Psoas muscle (tissue), 8 donors: ENCODE data around the gene RBP5. TPM values are rescaled to one million over a fixed set of nuclear protein-coding genes. Genes with fewer than 3 reads are reported as not detected.

Source experiments
- ATAC-seq, 4 donors: fragments of 200-7000 bp; cut with Tn5 transposase; one replicate each; pipeline ENCODE4 v1.9.1; 2020; ENCODE audit warnings: moderate library complexity in 3 of 4, mild to moderate bottlenecking in 2 of 4
- DNase-seq, 2 donors: peaks; one replicate each; pipeline ENCODE4 v3.0.0-alpha.2; 2020
- H3K27ac ChIP-seq: fragments of 200-600 bp; one replicate; pipeline ENCODE4 v1.8.0; 2022
- H3K27me3 ChIP-seq, 3 donors: fragments of 200-600 bp in 1 of 3; one replicate each; pipeline versions ENCODE4 v1.6.1 to v1.8.0; 2013 to 2022; ENCODE audit warnings: low read length in 2 of 3, mild to moderate bottlenecking in 2 of 3, moderate library complexity in 1 of 3; ENCODE audit not compliant: insufficient read depth in 3 of 3
- H3K36me3 ChIP-seq, 2 donors: fragments of 200-600 bp in 1 of 2; one replicate each; pipeline versions ENCODE4 v1.6.1 to v1.8.0; 2013 to 2022; ENCODE audit warnings: low read depth in 1 of 2, mild to moderate bottlenecking in 1 of 2, moderate library complexity in 1 of 2; ENCODE audit not compliant: insufficient read depth in 1 of 2
- H3K4me1 ChIP-seq: fragments of 200-600 bp; one replicate; pipeline ENCODE4 v1.8.0; 2022
- H3K4me3 ChIP-seq: fragments of 200-600 bp; one replicate; pipeline ENCODE4 v1.8.0; 2022; ENCODE audit warnings: mild to moderate bottlenecking
- H3K9me3 ChIP-seq: fragments of 200-600 bp; one replicate; pipeline ENCODE4 v1.8.0; 2022
- CTCF ChIP-seq: fragments of 200-600 bp; IDR thresholded peaks from one replicate; pipeline ENCODE4 v1.8.0; 2022; ENCODE audit warnings: antibody characterized with exemption
- WGBS, 3 donors: extraction: QIAGEN DNeasy Blood & Tissue Kit; methylation state at CpG; one replicate each; pipeline versions ENCODE4 v1.1.6 to v1.1.7; 2013; 5-methylcytosine and 5-hydroxymethylcytosine counted together
- intact Hi-C, 2 donors: fragments of 100-400 bp; cut with DNase I; formaldehyde crosslinking; loops; one replicate each; pipeline versions ENCODE4 v1.11.0 to v1.14.2; 2022
- polyA plus RNA-seq, 3 donors: library from polyadenylated mRNA; stranded (reverse); fragments of 200-250 nt; gene quantifications; one replicate each; pipeline ENCODE4 v1.2.3, GENCODE V29; 2013
- total RNA-seq, 4 donors: library from RNA; stranded (reverse); fragmentation: NEBNext Ultra II Directional in 2 of 4; extraction: Animal tissue kit (Norgen Biotek cat#: 25700) in 2 of 4; gene quantifications; one replicate each; pipeline versions ENCODE4 v1.2.1 to v1.2.4, GENCODE V29; 2021 to 2023
- donor health status: healthy with polysubstance abuse.
- donor health status: DM: no; HTN: no; CAD: no; lungs with moderate emphysema.
- donor health status: Bipolar disorder and iron deficiency.
- donor health status: healthy.
- donor health status: DM: yes; HTN: yes; CAD: no.
- donor health status: DM: no; HTN: no; CAD: no.
- donor health status: DM: no; HTN: no; CAD: no.
- donor health status: DM: yes; HTN: yes; CAD: no.

The RBP5 gene
- total and polyA plus RNA-seq, 7 donors, result 0.18 to 1.4 (median 0.61) TPM; not detected in 2

GRCh38 chr12:7160183-7160582 is 31.5 kb upstream of the RBP5 start:
- intact Hi-C loops, result no loop called here
- no peak overlapping the region for H3K4me3 ChIP-seq
- no peak for DNase-seq
- no peak overlapping the region for H3K27ac ChIP-seq
- H3K36me3 ChIP-seq, result no peaks in the 10 kb centered on the region
- 79 to 91% (median 83%) methylated on average over 6 to 7 of the region's 7 CpGs for WGBS, 3 donors
- ATAC-seq, result no peak
- H3K27me3 ChIP-seq, result peaks cover 0 to 16% (median 0%) of the 10 kb centered on the region in 3 donors
- TF ChIP-seq CTCF, result no peak
- H3K4me1 ChIP-seq, result no peaks in the 10 kb centered on the region
- H3K9me3 ChIP-seq, result no peaks in the 10 kb centered on the region

- H3K27ac ChIP-seq, result no peak overlapping the region
- ATAC-seq (no peak), DNase-seq (no peak)
- peaks cover 0 to 10% (median 0%) of the 10 kb centered on the region in 3 donors for H3K27me3 ChIP-seq
- H3K4me3 ChIP-seq, result no peak overlapping the region
- H3K4me1 ChIP-seq, result no peaks in the 10 kb centered on the region
- TF ChIP-seq CTCF, result no peak
- no peaks in the 10 kb centered on the region for H3K36me3 ChIP-seq
- intact Hi-C loops, result no loop called here
- no peaks in the 10 kb centered on the region for H3K9me3 ChIP-seq
- 69 to 91% (median 74%) methylated on average over 9 to 10 of the region's 10 CpGs for WGBS, 3 donors
Measured at GRCh38 chr12:7158781-7159609, 30.3 kb upstream of the RBP5 start.

GRCh38 chr12:7157391-7157790 is 28.7 kb upstream of the RBP5 start:
- Histone ChIP-seq H3K36me3 (no peaks in the 10 kb centered on the region), H3K27ac (no peak overlapping the region), H3K27me3 (no peaks in the 10 kb centered on the region), H3K4me3 (no peak overlapping the region), H3K9me3 (no peaks in the 10 kb centered on the region), H3K4me1 (no peaks in the 10 kb centered on the region)
- intact Hi-C loops, result no loop called here
- no peak for TF ChIP-seq CTCF
- ATAC-seq, result no peak
- 90 to 93% (median 92%) methylated on average over 17 of the region's 17 CpGs for WGBS, 3 donors
- DNase-seq, result no peak

GRCh38 chr12:7156259-7157197 is 27.8 kb upstream of the RBP5 start:
- no peak for ATAC-seq
- H3K4me3 ChIP-seq, result no peak overlapping the region
- intact Hi-C loops, result no loop called here
- 81 to 88% (median 81%) methylated on average over 24 of the region's 24 CpGs for WGBS, 3 donors
- no peak overlapping the region for H3K27ac ChIP-seq
- DNase-seq, result no peak
- H3K27me3 ChIP-seq, result no peaks in the 10 kb centered on the region
- TF ChIP-seq CTCF, result no peak
- no peaks in the 10 kb centered on the region for H3K36me3 ChIP-seq
- no peaks in the 10 kb centered on the region for H3K4me1 ChIP-seq
- H3K9me3 ChIP-seq, result no peaks in the 10 kb centered on the region
